HEK293T (cell line): ENCODE results near the gene LGR6.
"Not testable (repeated sequence)": the region's sequence is repeated elsewhere in the genome, so short reads cannot be mapped to it uniquely, and the experiment has no call there.

ENCODE experiments used
- BHLHE40 ChIP-seq: fragments of 450-650 bp; IDR thresholded peaks from 2 replicates; pipeline ENCODE4 v1.6.1; 2016; ENCODE audit warnings: mild to moderate bottlenecking, moderate library complexity, borderline replicate concordance
- FOXK2 ChIP-seq: fragments of 450-650 bp; IDR thresholded peaks from 2 replicates; pipeline ENCODE4 v1.6.1; 2016; ENCODE audit warnings: mild to moderate bottlenecking

DNA sequence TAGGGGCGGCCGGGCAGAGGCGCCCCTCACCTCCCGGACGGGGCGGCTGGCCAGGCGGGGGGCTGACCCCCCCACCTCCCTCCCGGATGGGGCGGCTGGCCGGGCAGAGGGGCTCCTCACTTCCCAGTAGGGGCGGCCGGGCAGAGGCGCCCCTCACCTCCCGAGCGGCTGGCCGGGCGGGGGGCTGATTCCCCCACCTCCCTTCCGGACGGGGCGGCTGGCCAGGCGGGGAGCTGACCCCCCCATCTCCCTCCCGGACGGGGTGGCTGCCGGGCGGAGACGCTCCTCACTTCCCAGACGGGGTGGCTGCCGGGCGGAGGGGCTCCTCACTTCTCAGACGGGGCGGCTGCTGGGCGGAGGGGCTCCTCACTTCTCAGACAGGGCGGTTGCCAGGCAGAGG, 2.2 kb upstream of the LGR6 start:
- not testable (repeated sequence) for TF ChIP-seq BHLHE40, FOXK2
